NCI-H1694 (cell line): Measurements from ENCODE around the gene RC3H1.
"Not testable (repeated sequence)": the region's sequence is repeated elsewhere in the genome, so short reads cannot be mapped to it uniquely, and the experiment has no call there.

ENCODE experiments used
- DNase-seq: peaks from one replicate; lab custom pipeline; 2025; lab: John Stamatoyannopoulos, UW

The RC3H1 gene

GRCh38 chr1:173948594-173948993 lies 73.6 kb downstream of the RC3H1 start:
- no peak for DNase-seq

DNA sequence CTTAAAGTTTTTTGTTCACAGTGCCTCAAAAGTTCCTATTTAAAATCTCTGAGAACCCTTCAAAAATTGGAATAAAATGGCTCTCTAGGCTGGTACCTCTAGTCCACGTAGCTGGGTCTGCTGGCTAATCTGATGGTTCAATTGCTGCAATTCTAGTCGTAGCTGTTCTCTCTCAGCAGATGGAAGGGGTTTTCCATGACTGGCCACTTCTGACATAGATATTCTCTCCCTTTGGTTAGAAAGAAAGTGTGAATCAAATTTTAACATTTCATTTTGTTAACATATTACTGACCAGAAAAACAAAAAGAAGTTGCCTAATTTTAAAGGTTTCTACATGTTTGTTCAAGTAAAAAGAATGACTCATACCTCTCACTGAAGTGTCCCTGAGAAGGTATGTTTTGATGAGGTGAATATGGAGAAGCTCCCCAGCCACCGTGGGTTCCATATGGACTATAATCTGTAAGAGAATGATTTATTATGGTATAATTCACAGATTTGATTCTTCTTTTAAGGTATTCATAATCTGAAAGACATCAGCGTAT lies 75.7 kb downstream of the RC3H1 start:
- no peak for DNase-seq

GRCh38 chr1:173937062-173937461 lies 85.1 kb downstream of the RC3H1 start:
- no peak for DNase-seq

DNA sequence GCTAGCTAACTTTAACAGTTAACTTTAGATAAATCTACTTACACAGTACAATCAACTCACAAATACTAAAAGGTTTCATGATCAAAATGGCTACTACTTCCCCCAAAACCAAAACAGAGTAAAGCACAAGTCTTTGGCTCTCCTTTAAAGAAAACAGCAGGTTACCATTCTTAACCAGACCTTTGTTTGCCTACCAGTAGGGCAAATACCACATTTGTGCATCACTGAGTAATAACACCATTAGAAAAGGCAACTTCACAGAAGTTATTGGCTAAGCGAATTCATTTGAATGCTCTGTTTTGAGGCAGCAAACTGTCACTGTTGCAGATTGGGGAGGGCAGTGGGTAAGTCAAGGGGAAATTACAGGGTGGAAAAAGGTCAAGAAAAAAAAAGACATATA lies 87.7 kb downstream of the RC3H1 start:
- no peak for DNase-seq

- not testable (repeated sequence) for DNase-seq
Observed at GRCh38 chr1:173930541-173930940, 91.6 kb downstream of the RC3H1 start.

DNA sequence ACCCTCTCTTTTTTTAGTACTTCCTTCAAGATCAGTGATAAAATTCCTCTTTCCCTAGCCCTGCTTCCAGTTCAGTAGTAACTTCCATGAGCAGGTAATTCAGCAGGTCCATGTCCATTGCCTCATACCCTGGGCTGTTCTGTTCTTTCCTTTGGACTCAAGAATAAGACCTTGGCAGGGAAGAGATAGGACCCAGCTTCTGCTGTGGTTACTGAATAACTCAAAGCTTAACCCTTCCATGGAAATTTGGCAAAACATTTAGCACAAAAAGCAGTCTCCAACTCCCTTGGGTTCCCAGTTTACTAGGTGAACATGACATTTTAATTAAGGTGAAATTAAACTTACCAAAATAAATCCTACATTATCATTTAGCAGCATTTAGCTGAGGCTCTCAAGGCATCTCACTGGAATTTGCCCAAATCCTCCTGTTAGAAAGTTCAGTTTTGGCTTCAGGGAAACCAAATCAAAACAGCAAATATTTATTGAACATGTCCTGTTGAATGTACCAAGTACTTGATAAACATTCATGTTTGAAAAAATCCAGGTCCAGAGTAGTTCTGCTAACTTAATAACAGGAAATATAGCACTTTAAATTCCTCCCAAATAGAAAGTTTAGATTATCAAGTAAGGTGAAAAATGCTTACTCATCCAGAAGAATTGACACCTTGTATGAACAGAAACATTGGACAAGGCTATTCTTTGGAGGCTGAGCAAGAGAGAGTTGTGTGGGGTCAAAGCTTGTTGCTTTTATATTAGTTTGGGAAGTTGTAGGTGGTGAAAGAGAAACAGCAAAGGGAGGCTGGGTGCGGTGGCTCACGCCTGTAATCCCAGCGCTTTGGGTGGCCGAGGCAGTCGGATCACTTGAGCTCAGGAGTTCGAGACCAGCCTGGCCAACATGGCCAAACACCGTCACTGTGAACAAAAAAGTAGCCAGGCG lies 96.6 kb downstream of the RC3H1 start:
- no peak for DNase-seq

DNA sequence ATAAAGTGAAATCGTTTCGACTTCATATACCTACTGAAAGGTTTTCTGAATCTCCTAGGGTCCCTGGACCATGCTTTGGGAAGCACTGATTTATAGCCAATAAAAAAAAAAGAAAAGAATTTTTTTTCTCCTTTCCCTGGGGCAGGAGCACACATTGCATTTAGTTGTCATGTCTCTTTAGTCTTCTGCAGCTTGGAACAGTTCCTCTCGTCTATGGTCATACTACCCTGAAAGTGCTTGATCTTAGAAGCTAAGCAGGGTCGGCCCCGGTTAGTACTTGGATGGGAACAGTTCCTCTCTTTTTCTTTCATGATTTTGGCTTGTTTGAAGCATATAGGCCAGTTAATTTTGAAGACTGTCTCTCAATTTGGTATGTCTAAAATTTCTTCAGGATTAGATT lies 101.3 kb downstream of the RC3H1 start:
- DNase-seq: no peak

GRCh38 chr1:173917635-173918493 lies 104.3 kb downstream of the RC3H1 start:
- DNase-seq: no peak

- DNase-seq: no peak
Observed at GRCh38 chr1:173917149-173917548, 105.0 kb downstream of the RC3H1 start, which contains the start of gene SERPINC1. Gene SERPINC1 (minus strand): TSS chr1:173917327. CDS start chr1:173917259, 68 bp downstream.

DNA sequence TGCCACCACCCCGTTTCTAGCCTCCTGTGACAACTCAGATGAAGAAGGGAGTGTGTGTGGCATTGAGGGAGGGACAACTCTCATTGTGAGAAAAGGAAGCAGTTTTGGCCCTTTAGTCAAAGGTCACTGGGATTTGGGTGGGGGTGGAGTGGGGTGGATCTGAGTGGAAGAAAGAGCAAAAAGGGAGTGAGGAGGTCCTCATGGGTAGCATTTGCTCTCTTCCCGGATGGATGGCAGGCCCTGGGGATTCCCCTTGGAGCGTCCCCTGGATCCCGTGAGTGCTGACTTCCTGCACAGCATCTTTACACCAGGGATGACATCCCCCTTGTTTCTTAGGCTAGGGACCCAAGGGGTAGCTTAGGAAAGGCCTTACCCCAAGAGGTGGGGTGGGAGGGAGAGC lies 105.5 kb downstream of the RC3H1 start:
- DNase-seq: no peak

GRCh38 chr1:173915596-173915995 lies 106.6 kb downstream of the RC3H1 start:
- DNase-seq: no peak

DNA sequence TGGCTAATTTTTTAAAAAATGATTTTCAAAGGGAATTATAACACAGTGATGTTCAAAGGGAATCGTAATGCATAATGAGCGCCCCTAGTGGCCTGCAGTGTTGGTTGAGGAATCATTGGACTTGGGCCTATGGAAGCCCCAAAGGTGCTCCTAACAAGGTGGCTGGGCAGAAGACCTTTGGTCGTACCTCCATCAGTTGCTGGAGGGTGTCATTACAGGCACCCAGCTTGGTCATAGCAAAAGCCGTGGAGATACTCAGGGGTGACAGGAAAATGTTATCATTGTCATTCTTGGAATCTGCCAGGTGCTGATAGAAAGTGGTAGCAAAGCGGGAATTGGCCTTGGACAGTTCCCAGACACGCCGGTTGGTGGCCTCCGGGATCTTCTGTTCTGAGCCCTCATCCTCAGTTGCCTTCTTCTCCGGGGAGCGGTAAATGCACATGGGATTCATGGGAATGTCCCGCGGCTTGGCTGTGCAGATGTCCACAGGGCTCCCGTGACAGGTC lies 107.7 kb downstream of the RC3H1 start:
- DNase-seq: peak; percentile 62

GRCh38 chr1:173913111-173913510 lies 109.0 kb downstream of the RC3H1 start:
- DNase-seq: no peak

GRCh38 chr1:173903827-173904531 lies 118.2 kb downstream of the RC3H1 start:
- DNase-seq: no peak

- no peak for DNase-seq
Observed at GRCh38 chr1:173900992-173901391, 121.2 kb downstream of the RC3H1 start.

DNA sequence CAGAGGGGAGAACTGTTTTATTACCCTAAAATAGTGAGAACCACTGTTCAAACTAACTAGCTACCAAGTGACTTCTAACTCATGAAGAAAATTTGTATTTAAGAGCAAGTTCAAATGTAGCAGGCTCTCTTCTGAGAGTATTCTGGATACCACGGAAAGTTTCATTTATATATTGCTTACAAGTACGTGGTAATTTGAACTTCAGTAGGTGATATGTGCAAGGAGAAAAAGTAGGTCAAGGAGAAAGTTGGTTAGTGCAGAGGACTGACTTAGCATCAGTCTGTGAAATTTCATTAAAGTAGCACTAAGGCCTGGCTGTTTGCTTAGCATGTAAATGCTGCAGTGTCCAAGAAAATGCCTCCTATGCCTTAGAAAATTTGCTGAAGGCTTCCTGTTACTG lies 121.7 kb downstream of the RC3H1 start:
- no peak for DNase-seq

DNA sequence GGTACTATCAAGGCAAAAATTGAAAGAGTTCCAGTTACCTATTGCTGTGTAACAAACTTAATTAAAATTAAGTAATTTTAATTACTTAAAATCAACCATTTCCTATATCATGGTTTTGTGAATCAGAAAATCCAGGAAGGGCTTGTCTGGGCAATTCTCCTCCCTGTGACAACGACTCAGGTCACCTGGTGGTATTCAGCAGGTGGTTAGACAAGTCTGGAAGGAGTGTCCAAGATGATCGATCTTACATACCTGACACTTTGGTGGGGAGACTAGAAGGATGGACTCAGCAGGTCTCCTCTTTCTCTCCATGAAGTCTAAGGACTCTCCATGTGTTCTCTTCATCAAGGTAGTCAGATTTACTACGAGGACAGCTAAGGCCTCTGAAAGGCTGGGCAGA lies 128.0 kb downstream of the RC3H1 start:
- DNase-seq: no peak

GRCh38 chr1:173893611-173894010 lies 128.5 kb downstream of the RC3H1 start:
- no peak for DNase-seq

DNA sequence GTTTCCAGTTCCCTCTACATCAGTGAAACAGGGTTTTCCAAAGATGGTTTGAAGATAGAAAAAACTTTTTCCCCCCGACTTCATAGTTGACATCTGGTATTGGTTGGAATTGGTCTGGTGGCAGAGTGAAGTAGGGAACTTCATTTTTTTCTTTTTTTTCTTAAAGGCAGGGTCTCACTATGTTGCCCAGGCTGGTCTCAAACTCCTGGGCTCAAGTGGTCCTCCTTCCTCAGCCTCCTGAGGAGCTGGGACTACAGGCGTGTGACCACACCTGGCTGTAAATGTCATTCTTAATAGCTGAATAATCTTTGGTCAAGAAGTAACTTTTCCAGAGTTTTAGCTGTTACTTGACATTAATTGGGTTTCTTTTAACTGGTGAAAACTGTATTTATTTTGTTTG lies 132.3 kb downstream of the RC3H1 start:
- no peak for DNase-seq

DNA sequence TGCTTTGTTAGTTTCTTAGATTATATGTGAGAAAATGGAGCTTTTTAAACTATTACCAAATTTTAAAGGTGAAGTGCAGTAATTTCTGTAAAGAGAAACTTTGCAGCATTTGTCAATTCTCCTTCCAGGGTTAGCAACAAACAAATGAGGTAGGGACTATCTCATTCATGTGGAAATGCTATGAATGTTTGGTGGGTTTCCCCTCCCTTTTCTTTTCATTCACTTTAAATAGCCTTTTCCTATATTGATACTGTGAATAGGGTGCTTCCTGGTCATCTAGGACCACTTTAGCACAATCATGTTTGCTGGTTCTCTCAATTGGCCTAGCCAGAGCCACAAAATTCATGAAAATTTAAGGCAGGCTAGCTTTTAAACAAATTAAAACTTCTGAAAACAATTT lies 133.4 kb downstream of the RC3H1 start:
- DNase-seq: no peak

GRCh38 chr1:173887627-173888026 lies 134.5 kb downstream of the RC3H1 start:
- no peak for DNase-seq
